ENCODE data around the gene FRMD4A.
"Not testable (repeated sequence)": the region's sequence is repeated elsewhere in the genome, so short reads cannot be mapped to it uniquely, and the experiment has no call there.

Gene FRMD4A

GRCh38 chr10:14086596-14086995 lies 244.1 kb downstream of the FRMD4A start:
- no peak for DNase-seq

GRCh38 chr10:14084875-14085274 lies 245.8 kb downstream of the FRMD4A start:
- no peak for DNase-seq

GRCh38 chr10:14080795-14081194 lies 249.9 kb downstream of the FRMD4A start:
- no peak for DNase-seq

- DNase-seq, result no peak
Observed at GRCh38 chr10:14077430-14077829, 253.3 kb downstream of the FRMD4A start.

GRCh38 chr10:14074062-14074884 lies 256.5 kb downstream of the FRMD4A start:
- no peak for DNase-seq

- DNase-seq, result no peak
Observed at GRCh38 chr10:14072541-14072940, 258.2 kb downstream of the FRMD4A start.

GRCh38 chr10:14071956-14072355 lies 258.8 kb downstream of the FRMD4A start:
- DNase-seq, result no peak

GRCh38 chr10:14068601-14069250 lies 262.0 kb downstream of the FRMD4A start:
- no peak for DNase-seq

GRCh38 chr10:14067638-14068037 lies 263.1 kb downstream of the FRMD4A start:
- DNase-seq, result not testable (repeated sequence)

GRCh38 chr10:14066106-14066505 lies 264.6 kb downstream of the FRMD4A start:
- DNase-seq, result no peak

- no peak for DNase-seq
Observed at GRCh38 chr10:14063531-14064285, 267.0 kb downstream of the FRMD4A start.

- no peak for DNase-seq
Observed at GRCh38 chr10:14062528-14063260, 268.0 kb downstream of the FRMD4A start.

- no peak for DNase-seq
Observed at GRCh38 chr10:14060320-14061070, 270.2 kb downstream of the FRMD4A start.

GRCh38 chr10:14056610-14057332 lies 274.0 kb downstream of the FRMD4A start:
- no peak for DNase-seq

- no peak for DNase-seq
Observed at GRCh38 chr10:14052931-14053330, 277.8 kb downstream of the FRMD4A start.

GRCh38 chr10:14050598-14050997 lies 280.1 kb downstream of the FRMD4A start:
- DNase-seq, result no peak

GRCh38 chr10:14048930-14049613 lies 281.7 kb downstream of the FRMD4A start:
- DNase-seq, result no peak

- no peak for DNase-seq
Observed at GRCh38 chr10:14047431-14047830, 283.3 kb downstream of the FRMD4A start.

- not testable (repeated sequence) for DNase-seq
Observed at GRCh38 chr10:14042051-14042450, 288.7 kb downstream of the FRMD4A start.

GRCh38 chr10:14040787-14041631 lies 289.7 kb downstream of the FRMD4A start:
- DNase-seq, result no peak

Data from NCI-H526 (cell line).